Right cardiac atrium (tissue), 5 donors: ENCODE measurements around the gene GCLC. TPM values are rescaled to one million over a fixed set of nuclear protein-coding genes. Genes with fewer than 3 reads are reported as not detected.

Experiments used
- ATAC-seq, 2 donors: fragments of 200-7000 bp; cut with Tn5 transposase; one replicate each; pipeline versions ENCODE4 v1.8.0 to v1.9.1; 2020; ENCODE audit warnings: moderate library complexity in 2 of 2, mild to moderate bottlenecking in 1 of 2
- DNase-seq, 3 donors: peaks; one replicate each; pipeline ENCODE4 v3.0.0-alpha.2; 2020
- H3K27ac ChIP-seq: one replicate; pipeline ENCODE4 v1.5.1; 2013; ENCODE audit warnings: mild to moderate bottlenecking, low read length, control low read depth, moderate library complexity
- H3K27me3 ChIP-seq: one replicate; pipeline ENCODE4 v1.6.1; 2013; ENCODE audit not compliant: control insufficient read depth, insufficient read depth
- H3K4me1 ChIP-seq: one replicate; pipeline ENCODE4 v1.6.1; 2013; ENCODE audit warnings: low read length; ENCODE audit not compliant: control insufficient read depth, insufficient read depth
- H3K4me3 ChIP-seq: one replicate; pipeline ENCODE4 v1.5.1; 2013; ENCODE audit warnings: low read length, control low read depth
- H3K9me3 ChIP-seq: one replicate; pipeline ENCODE4 v1.6.1; 2013; ENCODE audit warnings: low read length; ENCODE audit not compliant: control insufficient read depth
- WGBS: extraction: QIAGEN DNeasy Blood & Tissue Kit; methylation state at CpG from one replicate; pipeline ENCODE4 v1.1.7; 2013; 5-methylcytosine and 5-hydroxymethylcytosine counted together
- intact Hi-C, 4 donors: fragments of 100-400 bp; cut with DNase I; formaldehyde crosslinking; loops; one replicate each; pipeline versions ENCODE4 v1.11.0 to v1.14.0; 2022 to 2023
- polyA plus RNA-seq: library from polyadenylated mRNA; stranded (reverse); fragments of 200-250 nt; gene quantifications from one replicate; pipeline ENCODE4 v1.2.3, GENCODE V29; 2013
- total RNA-seq, 4 donors: library from RNA; stranded (reverse); fragmentation: NEBNext Ultra II Directional; extraction: Animal tissue kit (Norgen Biotek cat#: 25700); gene quantifications; one replicate each; pipeline ENCODE4 v1.2.1, GENCODE V29; 2021
- donor health status: healthy with polysubstance abuse.
- donor health status: DM: no; HTN: yes; CAD: no.
- donor health status: DM: no; HTN: no; CAD: no.
- donor health status: DM: no; HTN: yes; CAD: no; lungs with severe emphysema.
- donor health status: DM: yes; HTN: yes; CAD: no.

Gene GCLC
- total and polyA plus RNA-seq, 5 donors, result 9.8 to 29.9 (median 22.2) TPM

DNA sequence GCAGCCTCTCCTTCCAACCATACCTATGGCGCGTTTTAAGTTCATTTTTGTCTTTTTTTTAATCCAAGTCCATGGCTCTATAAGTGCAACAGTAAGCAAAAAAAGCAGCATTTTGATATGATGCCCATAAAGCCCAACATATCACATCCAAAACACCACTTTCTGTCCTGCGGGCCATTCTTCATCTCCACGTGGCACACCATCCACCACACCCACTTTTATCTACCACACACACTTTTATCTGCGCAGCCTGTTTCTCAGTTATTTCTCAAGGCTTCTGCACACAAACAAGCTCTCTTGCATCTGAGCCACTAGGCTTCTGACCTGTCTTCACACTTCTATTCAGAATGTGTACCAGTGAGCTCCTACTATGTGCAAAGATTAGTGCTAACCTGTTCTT lies 5.3 kb downstream of the GCLC start:
- ATAC-seq (no peak), DNase-seq (no peak)
- H3K4me3 ChIP-seq, result no peak overlapping the region
- WGBS, result 75% methylated on average over 5 of the region's 5 CpGs
- intact Hi-C loops, result no loop called here
- no peaks in the 10 kb centered on the region for H3K4me1 ChIP-seq
- no peaks in the 10 kb centered on the region for H3K9me3 ChIP-seq
- H3K27ac ChIP-seq, result no peak overlapping the region
- no peaks in the 10 kb centered on the region for H3K27me3 ChIP-seq

- no peaks in the 10 kb centered on the region for H3K27me3 ChIP-seq
- intact Hi-C loops, result no loop called here
- WGBS, result 94% methylated on average over 1 of the region's 1 CpG
- no peak overlapping the region for H3K4me3 ChIP-seq
- peaks cover 5% of the 10 kb centered on the region for H3K4me1 ChIP-seq
- no peak for DNase-seq
- no peak for ATAC-seq
- H3K9me3 ChIP-seq, result no peaks in the 10 kb centered on the region
- no peak overlapping the region for H3K27ac ChIP-seq
Measured at GRCh38 chr6:53536561-53536960, 8.3 kb downstream of the GCLC start.

GRCh38 chr6:53532942-53533341 lies 12.0 kb downstream of the GCLC start:
- no peak overlapping the region for H3K27ac ChIP-seq
- no peak for DNase-seq
- intact Hi-C loops, result no loop called here

GRCh38 chr6:53532061-53532797 lies 12.7 kb downstream of the GCLC start:
- ATAC-seq, result peak in 1 of 2 donors; percentile 58
- peak overlapping the region; percentile 53 for H3K27ac ChIP-seq
- intact Hi-C loops, result no loop called here
- H3K4me3 ChIP-seq, result no peak overlapping the region
- peaks cover 23% of the 10 kb centered on the region for H3K4me1 ChIP-seq
- DNase-seq, result no peak
- no peaks in the 10 kb centered on the region for H3K27me3 ChIP-seq
- 73% methylated on average over 8 of the region's 8 CpGs for WGBS
- no peaks in the 10 kb centered on the region for H3K9me3 ChIP-seq

More at GRCh38 chr6:53532942-53533341, 12.0 kb downstream of the GCLC start:
- no peak for ATAC-seq
- H3K4me1 ChIP-seq, result peaks cover 18% of the 10 kb centered on the region
- H3K27me3 ChIP-seq, result no peaks in the 10 kb centered on the region
- H3K9me3 ChIP-seq, result no peaks in the 10 kb centered on the region
- H3K4me3 ChIP-seq, result no peak overlapping the region
- 95% methylated on average over 1 of the region's 1 CpG for WGBS

GRCh38 chr6:53530780-53531386 lies 14.0 kb downstream of the GCLC start:
- intact Hi-C loops, result no loop called here
- WGBS, result 90% methylated on average over 6 of the region's 6 CpGs
- peaks cover 27% of the 10 kb centered on the region for H3K4me1 ChIP-seq
- no peak for DNase-seq
- H3K9me3 ChIP-seq, result no peaks in the 10 kb centered on the region
- no peaks in the 10 kb centered on the region for H3K27me3 ChIP-seq
- no peak overlapping the region for H3K4me3 ChIP-seq
- H3K27ac ChIP-seq, result peak overlapping the region; percentile 88
- no peak for ATAC-seq

DNA sequence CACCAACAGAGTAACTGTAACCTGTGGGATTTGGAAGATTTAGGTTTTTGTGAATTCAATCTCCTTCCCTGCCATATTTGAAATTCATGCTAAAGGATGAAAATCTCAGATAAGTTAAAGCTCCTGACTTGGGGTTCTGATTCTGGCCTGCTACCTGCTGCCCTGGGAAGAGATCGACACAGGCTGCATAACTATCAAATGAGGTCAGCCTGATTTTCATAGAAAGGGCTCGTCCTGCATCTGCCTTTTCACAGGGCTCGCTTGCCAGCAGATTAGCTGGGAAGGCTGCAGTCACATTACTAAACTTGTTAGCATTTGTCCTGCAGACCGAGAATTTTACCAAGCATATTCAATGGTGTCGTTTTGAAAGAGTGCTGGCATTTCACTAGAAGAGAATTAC lies 14.6 kb downstream of the GCLC start:
- Histone ChIP-seq H3K4me1 (peaks cover 27% of the 10 kb centered on the region), H3K9me3 (no peaks in the 10 kb centered on the region), H3K27me3 (no peaks in the 10 kb centered on the region), H3K27ac (peak overlapping the region; percentile 91), H3K4me3 (no peak overlapping the region)
- DNase-seq (peak in 1 of 3 donors; percentile 51), ATAC-seq (peak; percentile 53 to 66)
- intact Hi-C loops, result no loop called here
- WGBS, result 38% methylated on average over 5 of the region's 5 CpGs

GRCh38 chr6:53529324-53530036 lies 15.4 kb downstream of the GCLC start:
- Histone ChIP-seq H3K4me3 (no peak overlapping the region), H3K9me3 (no peaks in the 10 kb centered on the region), H3K27ac (no peak overlapping the region), H3K27me3 (no peaks in the 10 kb centered on the region), H3K4me1 (peaks cover 27% of the 10 kb centered on the region)
- DNase-seq (no peak), ATAC-seq (peak in 1 of 2 donors; percentile 22)
- intact Hi-C loops, result loop anchor here in 1 of 4 donors (10.0 kb wide), 1 partner anchor 195 kb away; no protein-coding TSS in a partner anchor
- WGBS, result 67% methylated on average over 5 of the region's 5 CpGs

- H3K4me1 ChIP-seq, result peaks cover 28% of the 10 kb centered on the region
- DNase-seq, result no peak
- intact Hi-C loops, result loop anchor here in 1 of 4 donors (10.0 kb wide), 1 partner anchor 197 kb away; no protein-coding TSS in a partner anchor
- H3K27ac ChIP-seq, result no peak overlapping the region
- no peak for ATAC-seq
- no peaks in the 10 kb centered on the region for H3K9me3 ChIP-seq
- no peak overlapping the region for H3K4me3 ChIP-seq
- H3K27me3 ChIP-seq, result no peaks in the 10 kb centered on the region
Measured at GRCh38 chr6:53528107-53528506, 16.8 kb downstream of the GCLC start.

GRCh38 chr6:53527249-53527765 lies 17.6 kb downstream of the GCLC start:
- Histone ChIP-seq H3K4me1 (peaks cover 25% of the 10 kb centered on the region), H3K9me3 (no peaks in the 10 kb centered on the region), H3K27me3 (no peaks in the 10 kb centered on the region), H3K4me3 (no peak overlapping the region), H3K27ac (no peak overlapping the region)
- intact Hi-C loops, result loop anchor here in 1 of 4 donors (10.0 kb wide), 1 partner anchor 197 kb away; no protein-coding TSS in a partner anchor
- WGBS, result 77% methylated on average over 4 of the region's 4 CpGs
- ATAC-seq (no peak), DNase-seq (no peak)

- no peak for DNase-seq
- Histone ChIP-seq H3K4me3 (no peak overlapping the region), H3K27me3 (no peaks in the 10 kb centered on the region), H3K27ac (no peak overlapping the region), H3K4me1 (peaks cover 22% of the 10 kb centered on the region), H3K9me3 (no peaks in the 10 kb centered on the region)
- WGBS, result 78% methylated on average over 1 of the region's 1 CpG
- no peak for ATAC-seq
- intact Hi-C loops, result loop anchor here in 1 of 4 donors (10.0 kb wide), 1 partner anchor 199 kb away; no protein-coding TSS in a partner anchor
Measured at GRCh38 chr6:53526000-53526399, 18.9 kb downstream of the GCLC start.

GRCh38 chr6:53524455-53524815 lies 20.5 kb downstream of the GCLC start:
- no peak overlapping the region for H3K4me3 ChIP-seq
- no peak for DNase-seq
- H3K27me3 ChIP-seq, result no peaks in the 10 kb centered on the region
- H3K27ac ChIP-seq, result no peak overlapping the region
- no peak for ATAC-seq
- no peaks in the 10 kb centered on the region for H3K9me3 ChIP-seq
- intact Hi-C loops, result loop anchor here in 1 of 4 donors (10.0 kb wide), 1 partner anchor 200 kb away; no protein-coding TSS in a partner anchor
- 31% methylated on average over 1 of the region's 1 CpG for WGBS
- H3K4me1 ChIP-seq, result peaks cover 12% of the 10 kb centered on the region
